Neural progenitor cell (in vitro differentiated cells): Measurements from ENCODE around the gene TRIM44.

ENCODE experiments used
- EZH2 ChIP-seq: fragments of 200-600 bp; sonication (generic); IDR thresholded peaks from 2 replicates; pipeline ENCODE4 v1.6.1; 2017; ENCODE audit warnings: antibody characterized with exemption, mild to moderate bottlenecking, moderate library complexity
- EZH2phosphoT487 ChIP-seq: fragments of 200-600 bp; sonication (generic); IDR thresholded peaks from 2 replicates; pipeline ENCODE4 v1.6.1; 2017; ENCODE audit warnings: antibody characterized with exemption
- TF ChIP-seq, protein P1 (sequence below): fragments of 200-600 bp; sonication (generic); IDR thresholded peaks from 2 replicates; pipeline ENCODE4 v1.5.1; 2017; ENCODE audit warnings: antibody characterized with exemption, mild to moderate bottlenecking

DNA sequence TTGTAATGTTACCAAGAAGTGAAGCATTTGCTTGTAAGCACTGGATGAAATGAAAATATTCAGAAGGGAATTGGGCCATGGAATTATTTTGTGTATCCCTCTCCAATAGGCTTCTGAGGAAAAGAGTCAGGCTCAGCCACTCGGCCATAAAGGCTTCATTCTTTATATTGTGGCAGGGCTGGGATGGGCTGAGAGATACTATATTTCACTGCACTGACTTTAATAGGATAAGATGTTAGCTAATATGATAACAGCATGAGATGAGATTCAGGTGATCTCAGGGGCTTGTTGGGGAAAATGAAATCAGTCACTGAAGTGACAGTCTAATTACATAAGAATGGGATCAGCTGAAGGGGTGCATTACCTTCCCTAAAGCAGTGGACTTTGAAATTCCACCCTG is 7.3 kb upstream of the TRIM44 start:
- TF ChIP-seq EZH2 (no peak), EZH2phosphoT487 (no peak)
- TF ChIP-seq, protein P1, sequence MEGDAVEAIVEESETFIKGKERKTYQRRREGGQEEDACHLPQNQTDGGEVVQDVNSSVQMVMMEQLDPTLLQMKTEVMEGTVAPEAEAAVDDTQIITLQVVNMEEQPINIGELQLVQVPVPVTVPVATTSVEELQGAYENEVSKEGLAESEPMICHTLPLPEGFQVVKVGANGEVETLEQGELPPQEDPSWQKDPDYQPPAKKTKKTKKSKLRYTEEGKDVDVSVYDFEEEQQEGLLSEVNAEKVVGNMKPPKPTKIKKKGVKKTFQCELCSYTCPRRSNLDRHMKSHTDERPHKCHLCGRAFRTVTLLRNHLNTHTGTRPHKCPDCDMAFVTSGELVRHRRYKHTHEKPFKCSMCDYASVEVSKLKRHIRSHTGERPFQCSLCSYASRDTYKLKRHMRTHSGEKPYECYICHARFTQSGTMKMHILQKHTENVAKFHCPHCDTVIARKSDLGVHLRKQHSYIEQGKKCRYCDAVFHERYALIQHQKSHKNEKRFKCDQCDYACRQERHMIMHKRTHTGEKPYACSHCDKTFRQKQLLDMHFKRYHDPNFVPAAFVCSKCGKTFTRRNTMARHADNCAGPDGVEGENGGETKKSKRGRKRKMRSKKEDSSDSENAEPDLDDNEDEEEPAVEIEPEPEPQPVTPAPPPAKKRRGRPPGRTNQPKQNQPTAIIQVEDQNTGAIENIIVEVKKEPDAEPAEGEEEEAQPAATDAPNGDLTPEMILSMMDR: no peak
